Dedifferentiated amniotic fluid mesenchymal stem cell (primary cell): ENCODE data around the gene PPP1R18.
"Not testable (repeated sequence)": the region's sequence is repeated elsewhere in the genome, so short reads cannot be mapped to it uniquely, and the experiment has no call there.

Experiments
- DNase-seq: peaks from one replicate; pipeline ENCODE4 v3.0.0-alpha.2; 2016; ENCODE audit errors: extremely low spot score

PPP1R18 gene

GRCh38 chr6:30666300-30666699 is 20.1 kb downstream of the PPP1R18 start:
- DNase-seq, result not testable (repeated sequence)

GRCh38 chr6:30664994-30665767 is 21.3 kb downstream of the PPP1R18 start:
- DNase-seq, result no peak

GRCh38 chr6:30657922-30658321 is 28.5 kb downstream of the PPP1R18 start:
- not testable (repeated sequence) for DNase-seq

GRCh38 chr6:30657454-30657853 is 29.0 kb downstream of the PPP1R18 start:
- no peak for DNase-seq

GRCh38 chr6:30656513-30656912 is 29.9 kb downstream of the PPP1R18 start:
- no peak for DNase-seq

GRCh38 chr6:30655743-30656094 is 30.7 kb downstream of the PPP1R18 start:
- no peak for DNase-seq

- DNase-seq, result no peak
Measured at GRCh38 chr6:30654798-30655742, 31.4 kb downstream of the PPP1R18 start.

GRCh38 chr6:30651143-30651542 is 35.3 kb downstream of the PPP1R18 start:
- DNase-seq, result no peak

GRCh38 chr6:30647242-30648116 is 39.0 kb downstream of the PPP1R18 start:
- DNase-seq, result peak; percentile 33

- peak; percentile 87 for DNase-seq
Measured at GRCh38 chr6:30646450-30647241, 39.8 kb downstream of the PPP1R18 start, which contains the start of gene C6orf136. Gene C6orf136 (plus strand): TSS chr6:30647133. CDS start chr6:30647232, 99 bp downstream.

GRCh38 chr6:30645989-30646388 is 40.5 kb downstream of the PPP1R18 start:
- no peak for DNase-seq

GRCh38 chr6:30644769-30645168 is 41.7 kb downstream of the PPP1R18 start:
- DNase-seq, result no peak

GRCh38 chr6:30643656-30644055 is 42.8 kb downstream of the PPP1R18 start:
- no peak for DNase-seq

- no peak for DNase-seq
Measured at GRCh38 chr6:30641048-30641447, 45.4 kb downstream of the PPP1R18 start.

- no peak for DNase-seq
Measured at GRCh38 chr6:30640481-30640880, 46.0 kb downstream of the PPP1R18 start.

GRCh38 chr6:30635834-30636233 is 50.6 kb downstream of the PPP1R18 start:
- DNase-seq, result no peak

- DNase-seq, result peak; percentile 77
Measured at GRCh38 chr6:30626484-30627366, 59.7 kb downstream of the PPP1R18 start, which contains the start of gene ATAT1. Gene ATAT1 (plus strand): TSS chr6:30626874.
